GM18873 (cell line): ENCODE data around the gene TTC38.

Source experiments
- ATAC-seq: cut with Tn5 transposase; IDR thresholded peaks from one replicate; pipeline ENCODE4 v1.9.1; 2021; ENCODE audit warnings: mild to moderate bottlenecking, moderate library complexity, moderate number of reproducible peaks; ENCODE audit not compliant: unreplicated experiment, low FRiP score

The TTC38 gene

DNA sequence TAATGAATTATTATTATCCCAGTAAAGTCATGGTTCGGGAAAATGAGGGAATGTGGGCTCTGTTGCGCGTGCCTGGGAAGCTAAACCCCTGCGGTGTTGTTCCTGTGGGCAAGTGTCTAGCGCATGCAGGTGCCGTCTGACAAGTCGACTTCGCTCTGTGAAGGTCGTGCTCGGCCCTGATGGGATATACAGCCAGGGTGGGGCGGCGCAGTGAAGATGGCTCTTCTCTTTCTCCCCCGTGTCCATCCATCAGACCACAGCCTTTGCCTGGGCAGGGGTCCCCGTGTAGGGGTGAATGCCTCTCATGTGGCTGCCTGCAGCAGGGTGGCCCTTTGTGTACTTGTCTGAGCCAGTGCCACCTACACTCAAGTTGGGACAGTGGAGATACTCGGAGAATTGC lies 54.9 kb downstream of the TTC38 start:
- no peak for ATAC-seq

DNA sequence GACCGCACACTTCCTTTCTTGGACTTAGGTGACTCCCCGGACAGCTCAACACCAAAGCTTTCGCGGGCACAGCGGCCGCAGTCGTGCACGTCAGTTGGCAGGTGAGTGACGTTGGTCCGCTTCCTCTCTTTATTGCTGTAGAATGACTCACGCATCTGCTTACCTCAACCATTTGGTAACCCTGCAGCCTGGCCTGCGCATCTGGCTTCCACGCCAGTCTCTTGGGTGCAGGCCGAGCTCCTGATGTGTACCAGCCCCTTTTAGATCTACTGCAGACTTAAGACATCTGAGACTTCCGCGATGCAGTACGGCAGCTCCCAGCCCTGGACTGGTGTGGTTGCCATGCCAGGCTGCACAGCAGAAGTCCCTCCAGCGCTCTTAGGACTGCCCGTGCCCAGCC lies 55.4 kb downstream of the TTC38 start:
- ATAC-seq = no peak

DNA sequence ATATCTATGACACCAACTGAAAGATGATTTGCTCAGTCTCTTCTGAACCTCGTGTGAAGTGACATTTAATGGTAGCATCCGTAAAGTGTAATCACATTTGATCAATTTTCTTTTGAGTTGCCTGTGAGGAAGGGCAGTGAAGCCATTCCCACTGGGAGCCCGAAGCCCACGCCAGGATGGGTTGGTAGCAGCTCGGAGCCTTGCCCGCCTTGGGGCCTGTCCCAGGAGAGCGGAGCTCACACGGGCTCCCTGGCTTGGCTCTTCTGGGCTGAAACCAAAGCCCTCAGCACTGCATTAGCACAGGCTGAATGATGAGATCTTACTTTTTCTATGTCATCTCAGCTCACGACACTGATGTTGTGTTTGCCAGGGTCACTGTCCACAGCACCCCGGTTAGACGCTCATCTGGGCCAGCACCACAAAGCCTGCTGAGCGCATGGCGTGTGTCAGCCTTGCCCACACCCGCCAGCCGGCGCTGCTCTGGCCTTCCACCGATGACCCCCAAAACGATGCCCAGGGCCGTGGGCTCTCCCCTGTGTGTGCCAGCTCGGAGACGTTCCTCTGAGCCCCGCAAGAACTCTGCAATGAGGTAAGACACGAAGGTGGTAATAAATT lies 58.4 kb downstream of the TTC38 start:
- ATAC-seq = no peak

DNA sequence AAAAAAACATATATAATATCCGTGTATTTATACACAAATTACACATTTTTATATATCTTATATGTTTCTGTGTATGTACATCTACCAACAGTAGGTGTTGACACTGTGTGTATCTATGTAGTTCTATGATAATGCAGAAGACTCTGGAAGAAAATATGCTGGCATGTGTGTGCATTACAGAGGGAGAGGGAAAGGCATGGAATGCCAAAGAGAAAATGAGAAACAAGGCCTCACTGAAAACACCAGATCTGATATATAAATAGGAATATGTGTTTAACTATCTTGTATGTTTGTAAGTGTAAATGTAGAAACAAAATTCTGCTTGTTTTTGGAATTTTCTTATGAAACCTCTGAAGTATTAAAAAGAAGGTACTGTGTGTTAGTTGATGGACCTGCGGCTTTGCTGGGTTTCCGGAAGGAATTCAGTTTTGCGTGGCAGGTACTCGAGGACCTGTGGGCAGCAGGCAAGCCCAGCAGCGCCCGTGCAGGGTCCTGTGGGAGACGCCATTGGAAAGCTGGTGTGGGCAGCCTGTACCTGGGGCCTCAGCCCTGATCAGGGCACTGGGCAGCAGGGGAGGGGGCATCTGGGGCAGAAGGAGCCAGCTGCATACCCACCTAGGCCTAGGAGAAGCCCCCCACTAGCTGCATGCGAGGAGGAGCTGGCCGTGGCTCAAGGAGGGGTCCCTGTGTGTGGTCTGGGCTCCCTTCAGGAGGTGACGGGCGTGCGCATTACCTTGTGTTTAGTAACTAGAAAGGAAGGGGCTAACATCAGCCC lies 60.1 kb downstream of the TTC38 start:
- no peak for ATAC-seq

DNA sequence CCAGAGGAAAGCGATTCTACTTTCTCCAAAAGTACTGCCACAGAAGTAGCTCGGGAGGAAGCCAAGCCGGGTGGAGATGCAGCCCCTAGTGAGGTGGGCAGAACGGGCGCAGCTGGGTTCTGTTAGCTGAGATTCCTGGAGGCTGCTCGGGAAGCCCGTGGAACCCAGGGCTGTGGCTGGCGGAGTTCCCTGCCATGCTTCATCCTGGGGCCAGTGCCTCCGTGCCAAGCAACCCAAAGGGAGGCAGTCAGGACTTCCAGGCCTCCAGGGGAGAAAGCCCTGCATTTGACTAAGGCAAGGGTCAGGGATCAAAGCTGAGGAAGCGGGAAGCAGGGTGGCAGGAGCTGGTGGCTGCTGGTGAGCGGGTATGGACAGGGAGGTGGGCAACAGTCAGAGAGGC lies 61.0 kb downstream of the TTC38 start:
- ATAC-seq = no peak

DNA sequence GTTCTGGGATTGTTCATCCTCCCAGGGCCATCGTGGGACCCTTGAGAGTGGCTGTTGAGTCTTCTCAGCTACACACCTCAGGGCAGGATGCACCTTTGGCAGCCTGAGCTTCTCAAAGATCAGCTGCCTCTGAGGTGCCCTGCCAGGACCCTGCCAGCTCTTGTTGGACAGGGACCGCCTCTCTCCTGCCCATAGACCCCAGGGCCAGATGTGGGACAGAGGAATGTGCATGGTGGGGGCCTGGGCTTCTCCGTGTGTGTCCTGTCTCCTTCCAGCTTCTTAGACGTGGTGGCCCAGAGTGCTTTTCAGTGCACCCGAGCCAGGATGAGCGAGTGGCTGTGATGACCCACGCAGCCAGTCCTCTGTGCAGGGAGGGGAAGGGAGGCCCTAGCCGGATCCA lies 61.8 kb downstream of the TTC38 start:
- ATAC-seq = no peak

DNA sequence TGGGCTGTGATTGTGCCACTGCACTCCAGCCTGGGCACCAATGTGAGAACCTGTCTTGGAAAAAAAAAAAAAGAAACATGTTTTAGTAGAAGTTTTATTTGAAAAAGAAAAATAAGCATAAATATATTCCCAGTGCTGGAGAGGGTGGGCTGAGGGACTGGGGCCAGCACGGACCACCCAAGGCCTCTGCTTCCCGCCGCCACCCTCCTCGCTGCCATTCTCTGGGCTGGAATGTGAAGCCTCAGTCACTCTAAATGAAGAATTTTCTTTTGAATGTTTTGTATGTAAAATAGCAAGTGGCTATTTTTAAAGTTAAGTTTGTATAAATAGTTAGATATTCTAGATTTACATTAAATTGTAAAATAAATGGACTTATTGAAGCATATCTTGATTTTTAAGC lies 62.6 kb downstream of the TTC38 start:
- ATAC-seq = no peak

DNA sequence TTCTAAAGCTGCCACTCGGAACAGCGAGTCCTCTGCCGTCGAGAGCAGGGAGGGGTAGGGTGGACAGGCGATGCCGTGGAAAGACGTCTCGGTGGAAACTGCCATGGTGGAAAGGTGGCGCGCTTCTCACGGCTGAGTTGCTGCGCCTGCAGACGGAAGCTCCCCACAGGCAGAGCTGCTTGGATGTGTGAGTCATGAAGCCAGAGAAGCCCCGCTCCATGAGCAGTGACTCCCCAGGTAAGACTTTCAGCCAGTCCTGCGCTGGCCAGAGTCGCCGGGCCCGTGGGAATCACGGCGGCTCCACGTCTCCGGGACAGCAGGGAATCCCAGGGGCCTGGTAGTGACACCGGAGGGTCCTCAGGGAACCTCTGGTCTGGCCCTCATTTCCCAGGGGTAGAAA lies 63.7 kb downstream of the TTC38 start:
- no peak for ATAC-seq

DNA sequence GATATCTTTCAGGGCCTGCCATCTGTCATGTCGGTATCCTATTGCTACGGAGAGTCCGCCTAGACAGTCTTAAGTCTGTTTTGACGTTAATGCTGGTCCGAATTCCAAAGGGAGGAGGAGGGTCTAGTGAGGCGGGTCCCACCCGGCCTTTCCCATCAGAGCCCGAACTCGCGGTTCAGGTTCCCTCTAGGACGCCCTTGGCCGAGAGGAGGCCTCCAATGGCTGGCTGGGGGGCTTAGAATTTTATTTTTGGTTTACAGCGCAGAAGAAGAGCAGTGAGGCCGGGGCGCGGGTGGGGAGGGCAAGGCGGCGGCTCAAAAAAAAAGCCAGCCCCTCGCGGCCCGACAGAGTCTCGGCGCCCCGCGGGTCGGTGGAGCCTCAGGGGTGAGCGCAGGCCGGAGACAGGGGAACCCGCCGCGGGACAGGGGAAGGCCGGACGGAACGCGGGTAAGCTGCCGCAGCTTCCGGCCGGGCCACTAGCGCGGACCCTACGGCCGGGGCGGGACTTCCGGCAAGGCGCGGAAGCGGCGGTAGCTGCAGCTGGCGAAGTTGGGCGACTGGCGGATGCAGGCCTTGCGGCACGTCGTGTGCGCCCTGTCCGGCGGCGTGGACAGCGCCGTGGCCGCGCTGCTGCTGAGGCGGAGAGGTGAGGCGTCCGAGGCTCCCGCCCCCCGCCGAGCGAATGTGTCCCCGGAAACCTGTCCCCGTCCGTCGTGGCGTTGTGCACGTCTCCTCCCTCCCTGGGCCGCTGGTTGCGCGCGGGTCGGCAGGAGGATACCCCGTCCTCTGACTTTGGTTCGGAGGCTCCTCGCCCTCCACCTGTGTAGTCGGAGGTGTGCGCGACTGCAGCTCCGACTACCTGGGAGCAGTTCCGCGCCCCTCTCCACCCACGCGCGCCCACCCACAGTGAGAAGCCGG lies 67.7 kb downstream of the TTC38 start, which contains the start of gene TRMU:
Gene TRMU (plus strand): TSS at position 514 of the 918 bp plus-strand sequence. CDS start 51 bp downstream, at position 565.
- no peak for ATAC-seq

DNA sequence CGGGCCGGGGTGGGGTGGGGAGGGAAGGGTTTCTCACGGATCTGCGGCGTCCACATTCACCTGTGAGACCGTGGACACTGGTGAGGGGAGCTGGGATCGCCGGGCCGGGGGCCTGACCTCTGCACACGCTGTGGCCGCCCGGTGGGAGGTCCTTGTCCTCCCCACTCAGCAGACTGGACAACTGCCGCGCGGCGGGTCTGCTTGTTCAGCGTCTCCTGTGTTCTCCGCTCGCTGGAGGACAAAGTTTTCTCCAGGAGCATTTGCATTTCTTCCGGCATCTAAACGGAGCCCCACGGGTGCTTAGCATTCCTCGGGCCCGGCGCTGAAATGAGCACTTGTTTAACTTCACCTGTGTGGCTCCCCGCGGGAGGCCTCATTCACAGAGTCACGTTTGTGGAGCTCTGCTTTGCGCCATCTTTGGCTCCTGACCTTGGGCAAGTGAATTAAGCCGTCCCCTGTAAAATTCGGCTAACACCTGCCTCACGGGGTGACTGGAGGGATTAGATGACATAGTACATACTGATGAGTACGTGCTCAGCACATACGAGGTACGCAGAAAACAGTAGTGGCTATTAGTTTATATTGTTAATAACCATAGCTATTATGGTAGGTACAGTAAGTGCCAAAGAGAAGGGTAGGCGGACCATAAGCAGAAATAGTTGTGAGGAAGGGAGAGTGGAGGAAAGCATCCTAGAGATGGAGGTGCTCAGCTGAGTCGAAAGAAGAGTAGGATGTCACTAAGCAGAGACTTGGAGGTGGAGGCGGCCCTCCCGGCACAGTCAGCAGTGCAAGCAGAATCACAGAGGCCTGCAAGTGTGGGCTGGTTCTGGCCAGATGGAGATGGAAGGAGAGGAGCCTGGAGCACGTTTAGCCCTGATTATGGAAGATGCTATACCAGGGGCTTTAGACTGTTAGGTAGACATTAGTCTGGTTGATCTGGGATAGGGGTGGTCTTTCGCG lies 68.6 kb downstream of the TTC38 start:
- ATAC-seq = no peak

DNA sequence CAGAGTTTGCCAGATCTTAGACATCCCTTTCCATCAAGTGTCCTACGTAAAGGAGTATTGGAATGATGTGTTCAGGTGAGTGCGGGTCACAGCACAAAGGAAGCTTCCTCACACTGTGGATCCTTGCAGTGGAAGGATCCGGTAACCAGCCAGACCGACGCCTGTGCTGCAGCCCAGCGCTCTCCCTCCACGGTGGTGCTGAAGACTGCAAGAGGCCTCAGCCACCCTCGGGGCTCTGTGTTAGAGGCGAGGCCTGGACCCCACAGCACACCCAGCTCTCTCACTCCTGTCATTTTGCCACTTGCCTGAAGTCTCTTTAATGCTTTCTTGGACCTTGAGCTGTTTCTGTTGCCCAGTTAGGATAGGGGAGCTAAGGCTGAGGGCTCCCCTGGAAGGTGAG lies 70.1 kb downstream of the TTC38 start:
- ATAC-seq = no peak

DNA sequence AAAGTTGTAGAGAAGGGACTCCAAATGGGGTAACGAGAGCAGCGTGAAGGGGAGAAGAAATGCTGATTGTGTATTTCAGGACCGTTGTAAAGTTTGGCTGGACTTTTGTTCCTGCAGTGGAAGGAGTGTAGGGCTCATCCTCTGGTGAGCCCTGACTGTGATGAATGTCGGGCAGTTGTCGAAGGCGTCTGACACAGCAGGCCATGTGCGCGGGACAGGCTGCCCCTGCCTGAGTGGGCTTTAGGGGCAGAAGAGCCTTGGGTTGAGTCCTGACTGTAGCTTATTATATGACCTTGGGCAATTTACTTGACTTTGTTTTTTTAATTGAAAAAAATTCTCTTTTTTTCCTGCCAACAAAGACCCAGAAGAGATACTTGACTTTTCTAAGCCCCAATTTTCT lies 70.8 kb downstream of the TTC38 start:
- no peak for ATAC-seq

DNA sequence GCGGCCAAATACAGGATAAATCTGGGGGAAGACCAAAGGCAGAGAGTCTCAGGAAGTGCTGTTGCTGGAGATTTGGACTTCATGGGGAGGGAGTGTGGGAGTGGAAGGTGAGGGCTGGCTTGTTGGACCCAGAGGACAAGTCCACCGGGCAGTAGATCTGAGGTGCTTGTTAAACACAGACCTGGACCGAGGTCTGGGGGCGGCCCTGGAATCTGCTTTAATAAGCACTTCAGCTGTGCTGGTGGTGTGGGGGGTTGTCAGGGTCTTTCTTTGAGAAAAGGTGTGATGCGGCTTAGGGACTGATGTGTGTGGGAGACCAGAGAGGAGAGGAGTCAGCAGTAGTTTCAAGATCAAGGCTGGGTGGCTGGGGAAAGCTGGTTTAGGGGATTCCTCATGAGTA lies 72.1 kb downstream of the TTC38 start:
- ATAC-seq = no peak

DNA sequence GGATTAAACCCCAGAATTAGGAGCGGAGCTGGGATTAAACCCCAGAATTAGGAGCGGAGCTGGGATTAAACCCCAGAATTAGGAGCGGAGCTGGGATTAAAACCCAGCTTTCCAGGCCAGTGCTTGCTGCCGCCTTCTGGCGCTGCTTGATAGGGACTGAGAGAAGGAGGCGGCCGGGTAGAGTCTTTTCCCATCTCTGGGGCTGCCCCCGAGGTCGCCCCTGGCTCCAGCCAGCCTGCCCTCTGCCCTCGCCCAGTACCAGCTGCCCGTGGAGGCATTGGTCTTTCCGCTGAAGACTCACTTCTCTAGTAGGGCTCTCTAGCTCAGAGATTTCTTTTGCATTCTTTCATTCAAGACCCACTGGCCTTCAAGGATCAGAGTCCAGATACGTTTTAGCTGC lies 72.9 kb downstream of the TTC38 start:
- ATAC-seq = no peak
